CD4-positive, alpha-beta T cell (primary cell): ENCODE measurements around the gene BET1. TPM values are rescaled to one million over a fixed set of nuclear protein-coding genes. Genes with fewer than 3 reads are reported as not detected.

Experiments
- ATAC-seq: fragments of 200-7000 bp; cut with Tn5 transposase; one replicate; pipeline ENCODE4 v1.10.0; 2022; ENCODE audit warnings: mild to moderate bottlenecking; ENCODE audit not compliant: poor library complexity
- CTCF ChIA-PET: fragments of 350-600 bp; sonication (Branson Sonifier 250); formaldehyde crosslinking; loops from one replicate; lab custom pipeline; 2021; ENCODE audit warnings: antibody characterized with exemption, inconsistent platforms; lab: Charles Lee
- POLR2A ChIA-PET: fragments of 350-600 bp; sonication (Branson Sonifier 250); formaldehyde crosslinking; loops from one replicate; lab custom pipeline; 2021; ENCODE audit warnings: antibody characterized with exemption, inconsistent platforms; lab: Charles Lee
- DNase-seq, 14 experiments: peaks; one replicate each; pipeline ENCODE4 v3.0.0-alpha.2; 2013 to 2020; ENCODE audit warnings: mixed read lengths in 2 of 14
- H3K27ac ChIP-seq, 2 donors: one replicate each; pipeline versions ENCODE4 v1.5.1 to v1.7.0; 2013; ENCODE audit warnings: low read length in 2 of 2, low read depth in 1 of 2, mild to moderate bottlenecking in 1 of 2
- H3K27me3 ChIP-seq, 2 experiments: 1 replicate in 1 of 2; 2 replicates in 1 of 2; pipeline versions ENCODE4 v1.6.1 to v1.7.0; 2013; ENCODE audit warnings: low read length in 2 of 2, control low read depth in 1 of 2, mild to moderate bottlenecking in 1 of 2, moderate library complexity in 1 of 2; ENCODE audit not compliant: insufficient read depth in 2 of 2, control insufficient read depth in 1 of 2
- H3K36me3 ChIP-seq: one replicate; pipeline ENCODE4 v1.6.1; 2013; ENCODE audit warnings: low read length, control low read depth; ENCODE audit not compliant: insufficient read depth
- H3K4me1 ChIP-seq: one replicate; pipeline ENCODE4 v1.6.1; 2013; ENCODE audit warnings: low read length, control low read depth; ENCODE audit not compliant: insufficient read depth
- H3K4me3 ChIP-seq: one replicate; pipeline ENCODE4 v1.5.1; 2013; ENCODE audit warnings: mild to moderate bottlenecking, low read length, moderate library complexity
- H3K9me3 ChIP-seq, 2 experiments: 1 replicate in 1 of 2; 2 replicates in 1 of 2; pipeline versions ENCODE4 v1.6.1 to v1.7.0; 2013; ENCODE audit warnings: low read length in 2 of 2, mild to moderate bottlenecking in 2 of 2, control low read depth in 1 of 2, moderate library complexity in 1 of 2; ENCODE audit not compliant: control insufficient read depth in 1 of 2, insufficient read depth in 1 of 2
- H3K27ac Mint-ChIP-seq: one replicate; pipeline ENCODE4 v1.8.0; 2020; ENCODE audit warnings: mixed read lengths
- H3K27me3 Mint-ChIP-seq: one replicate; pipeline ENCODE4 v1.8.0; 2021; ENCODE audit warnings: mixed read lengths
- H3K36me3 Mint-ChIP-seq: one replicate; pipeline ENCODE4 v1.8.0; 2021; ENCODE audit warnings: low read depth, mixed read lengths
- H3K4me1 Mint-ChIP-seq: one replicate; pipeline ENCODE4 v1.8.0; 2021; ENCODE audit warnings: low read depth, mixed read lengths
- H3K4me3 Mint-ChIP-seq: one replicate; pipeline ENCODE4 v1.8.0; 2020; ENCODE audit warnings: mild to moderate bottlenecking, mixed read lengths
- H3K9me3 Mint-ChIP-seq: one replicate; pipeline ENCODE4 v1.8.0; 2020; ENCODE audit warnings: mixed read lengths
- CTCF ChIP-seq: fragments of 200-600 bp; IDR thresholded peaks from one replicate; pipeline ENCODE4 v1.8.0; 2022; ENCODE audit warnings: antibody characterized with exemption, mild to moderate bottlenecking
- intact Hi-C, 2 experiments: fragments of 100-400 bp; cut with DNase I in 1 of 2; cut with micrococcal nuclease in 1 of 2; formaldehyde crosslinking; loops; one replicate each; pipeline versions ENCODE4 v1.15.1 to v1.9.0; 2023 to 2025; cut with DNase I, micrococcal nuclease
- total RNA-seq, 174 experiments: library from RNA in 2 of 174; stranded (reverse) in 2 of 174; gene quantifications; one replicate each; pipeline ENCODE4 v1.2.3 and lab custom pipeline; 2021 to 2026

The BET1 gene
- total RNA-seq, 2 experiments from 2014 or later = 7.4 to 9.5 TPM

- POLR2A ChIA-PET = no interaction called here
- H3K27ac Mint-ChIP-seq = no peak overlapping the region
- no peak for ATAC-seq
- H3K4me1 Mint-ChIP-seq = no peaks in the 10 kb centered on the region
- CTCF ChIA-PET = no interaction called here
- Histone ChIP-seq H3K9me3 (no peaks in the 10 kb centered on the region), H3K4me3 (no peak overlapping the region), H3K36me3 (no peaks in the 10 kb centered on the region), H3K27ac (no peak overlapping the region), H3K4me1 (no peaks in the 10 kb centered on the region), H3K27me3 (peaks cover 4 to 8% of the 10 kb centered on the region in 2 experiments)
- intact Hi-C loops = no loop called here
- TF ChIP-seq CTCF = no peak
- no peaks in the 10 kb centered on the region for H3K27me3 Mint-ChIP-seq
- H3K4me3 Mint-ChIP-seq = no peak overlapping the region
- H3K9me3 Mint-ChIP-seq = no peaks in the 10 kb centered on the region
- DNase-seq = no peak
- no peaks in the 10 kb centered on the region for H3K36me3 Mint-ChIP-seq
Measured at GRCh38 chr7:93949423-93949822, 54.7 kb downstream of the BET1 start.

- no peak for ATAC-seq
- no peak overlapping the region for H3K4me3 ChIP-seq
- Mint-ChIP-seq H3K27me3 (no peaks in the 10 kb centered on the region), H3K36me3 (no peaks in the 10 kb centered on the region), H3K9me3 (no peaks in the 10 kb centered on the region), H3K4me1 (no peaks in the 10 kb centered on the region), H3K4me3 (no peak overlapping the region), H3K27ac (no peak overlapping the region)
- CTCF ChIA-PET = interaction anchor here (1.2 kb wide), 1 partner anchor 10 kb away, joined by 3 read pairs; no protein-coding TSS in a partner anchor
- intact Hi-C loops = no loop called here
- H3K36me3 ChIP-seq = no peaks in the 10 kb centered on the region
- TF ChIP-seq CTCF = no peak
- no peak for DNase-seq
- H3K27me3 ChIP-seq = peaks cover 4 to 8% of the 10 kb centered on the region in 2 experiments
- no peaks in the 10 kb centered on the region for H3K4me1 ChIP-seq
- no peak overlapping the region for H3K27ac ChIP-seq
- no peaks in the 10 kb centered on the region for H3K9me3 ChIP-seq
- POLR2A ChIA-PET = no interaction called here
Measured at GRCh38 chr7:93948873-93949272, 55.3 kb downstream of the BET1 start.

- Histone ChIP-seq H3K4me3 (no peak overlapping the region), H3K27me3 (peaks cover 4 to 8% of the 10 kb centered on the region in 2 experiments), H3K36me3 (no peaks in the 10 kb centered on the region), H3K4me1 (no peaks in the 10 kb centered on the region), H3K27ac (no peak overlapping the region), H3K9me3 (no peaks in the 10 kb centered on the region)
- no peak overlapping the region for H3K27ac Mint-ChIP-seq
- no peaks in the 10 kb centered on the region for H3K27me3 Mint-ChIP-seq
- H3K36me3 Mint-ChIP-seq = no peaks in the 10 kb centered on the region
- intact Hi-C loops = no loop called here
- H3K4me3 Mint-ChIP-seq = no peak overlapping the region
- no peaks in the 10 kb centered on the region for H3K9me3 Mint-ChIP-seq
- no peak for DNase-seq
- no peak for ATAC-seq
- POLR2A ChIA-PET = no interaction called here
- TF ChIP-seq CTCF = no peak
- CTCF ChIA-PET = interaction anchor here (1.2 kb wide), 1 partner anchor 9 kb away, joined by 3 read pairs; no protein-coding TSS in a partner anchor
- H3K4me1 Mint-ChIP-seq = no peaks in the 10 kb centered on the region
Measured at GRCh38 chr7:93948106-93948505, 56.0 kb downstream of the BET1 start.
